ENCODE measurements around the gene KPNA1.
A peak's percentile ranks its signal among the peaks of the same experiment; 100 is the strongest.

The KPNA1 gene

GRCh38 chr3:122391681-122392446 lies 122.9 kb downstream of the KPNA1 start:
- H3K27ac ChIP-seq (ENCODE audit: low read length) = no peak overlapping the region
- H3K36me3 ChIP-seq (ENCODE audit: insufficient read depth, low read depth, low read length) = 0 out of 2 replicates have a peak, but pooled peaks cover 4% of the 10 kb centered on the region
- H3K9me3 ChIP-seq (ENCODE audit: insufficient read depth, low read depth, low read length) = no peaks in the 10 kb centered on the region
- H3K4me1 ChIP-seq (ENCODE audit: insufficient read depth, low read length) = peaks cover 5% of the 10 kb centered on the region; the same call in 1 of the 2 replicates
- H3K4me3 ChIP-seq (ENCODE audit: low read length) = no peak overlapping the region
- H3K27me3 ChIP-seq (ENCODE audit: insufficient read depth, low read length) = no peaks in the 10 kb centered on the region
- H3K9ac ChIP-seq (ENCODE audit: low read depth, low read length) = no peak overlapping the region

- H3K36me3 ChIP-seq (ENCODE audit: insufficient read depth, low read depth, low read length) = 0 out of 2 replicates have a peak, but pooled peaks cover 6% of the 10 kb centered on the region
- no peaks in the 10 kb centered on the region for H3K27me3 ChIP-seq (ENCODE audit: insufficient read depth, low read length)
- no peak overlapping the region for H3K4me3 ChIP-seq (ENCODE audit: low read length)
- no peak overlapping the region for H3K27ac ChIP-seq (ENCODE audit: low read length)
- peaks cover 5% of the 10 kb centered on the region; the same call in 1 of the 2 replicates for H3K4me1 ChIP-seq (ENCODE audit: insufficient read depth, low read length)
- no peak overlapping the region for H3K9ac ChIP-seq (ENCODE audit: low read depth, low read length)
- H3K9me3 ChIP-seq (ENCODE audit: insufficient read depth, low read depth, low read length) = no peaks in the 10 kb centered on the region
Measured at GRCh38 chr3:122390665-122391064, 124.1 kb downstream of the KPNA1 start.

DNA sequence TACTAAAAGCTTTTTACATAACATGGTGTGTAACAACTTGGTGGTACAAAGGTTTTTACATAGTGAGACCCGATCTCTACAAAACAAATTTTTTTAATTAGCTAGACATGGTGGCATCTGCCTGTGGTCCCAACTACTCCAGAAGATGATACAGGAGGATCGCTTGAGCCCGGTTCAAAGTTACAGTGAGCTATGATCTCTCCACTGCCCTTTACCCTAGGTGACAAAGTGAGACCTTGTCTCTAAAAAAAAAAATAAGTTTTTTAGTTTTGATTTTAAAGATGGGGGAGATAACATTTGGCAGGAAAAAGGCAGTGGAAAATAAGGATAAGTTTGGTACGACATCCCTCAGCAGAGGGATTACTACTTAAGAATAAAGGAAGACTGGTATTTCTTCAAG lies 124.8 kb downstream of the KPNA1 start:
- Histone ChIP-seq H3K27me3 (ENCODE audit: insufficient read depth, low read length) (no peaks in the 10 kb centered on the region), H3K9me3 (ENCODE audit: insufficient read depth, low read depth, low read length) (no peaks in the 10 kb centered on the region), H3K4me3 (ENCODE audit: low read length) (no peak overlapping the region), H3K9ac (ENCODE audit: low read depth, low read length) (no peak overlapping the region), H3K36me3 (ENCODE audit: insufficient read depth, low read depth, low read length) (0 out of 2 replicates have a peak, but pooled peaks cover 6% of the 10 kb centered on the region), H3K4me1 (ENCODE audit: insufficient read depth, low read length) (peaks cover 5% of the 10 kb centered on the region; the same call in 1 of the 2 replicates), H3K27ac (ENCODE audit: low read length) (no peak overlapping the region)

DNA sequence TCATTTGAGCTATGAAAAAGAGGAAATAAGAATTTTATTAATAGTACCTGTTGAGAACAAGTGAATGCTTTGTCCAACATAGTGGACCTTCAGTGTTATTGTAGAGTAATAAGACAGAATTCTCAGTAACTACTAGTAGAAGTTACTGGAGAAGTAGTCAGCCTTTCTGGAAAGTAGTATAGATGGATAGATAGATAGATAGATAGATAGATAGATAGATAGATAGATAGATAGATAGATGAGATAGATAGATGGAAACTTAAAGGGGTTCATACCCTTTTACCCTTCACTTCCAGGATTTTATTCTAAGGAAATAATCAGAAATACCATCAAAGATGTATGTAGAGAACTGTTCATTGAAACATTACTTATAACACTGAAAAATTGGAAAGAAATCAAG lies 125.5 kb downstream of the KPNA1 start:
- Histone ChIP-seq H3K9ac (ENCODE audit: low read depth, low read length) (no peak overlapping the region), H3K9me3 (ENCODE audit: insufficient read depth, low read depth, low read length) (no peaks in the 10 kb centered on the region), H3K4me1 (ENCODE audit: insufficient read depth, low read length) (peaks cover 5% of the 10 kb centered on the region), H3K36me3 (ENCODE audit: insufficient read depth, low read depth, low read length) (0 out of 2 replicates have a peak, but pooled peaks cover 6% of the 10 kb centered on the region), H3K4me3 (ENCODE audit: low read length) (no peak overlapping the region), H3K27ac (ENCODE audit: low read length) (no peak overlapping the region), H3K27me3 (ENCODE audit: insufficient read depth, low read length) (no peaks in the 10 kb centered on the region)

DNA sequence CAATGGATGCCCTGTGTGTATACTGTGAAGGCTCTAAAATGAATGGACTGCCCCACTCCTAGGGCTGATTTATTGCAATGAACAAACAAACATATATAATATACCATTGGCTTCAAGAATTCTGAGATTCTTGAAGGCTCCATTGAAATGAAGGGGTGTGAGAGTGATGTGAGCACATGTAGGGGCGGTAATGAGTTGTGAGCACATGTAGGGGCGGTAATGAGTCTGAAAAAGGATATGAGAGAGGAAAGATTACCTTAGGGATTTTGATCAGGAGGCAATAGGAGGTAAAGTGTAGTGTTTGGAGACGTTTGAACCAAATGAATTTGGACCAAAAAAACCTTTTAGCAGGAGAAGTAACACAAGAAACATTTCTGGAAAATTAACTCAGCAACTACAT lies 127.0 kb downstream of the KPNA1 start:
- 0 out of 2 replicates have a peak, but pooled peaks cover 6% of the 10 kb centered on the region for H3K36me3 ChIP-seq (ENCODE audit: insufficient read depth, low read depth, low read length)
- no peak overlapping the region for H3K9ac ChIP-seq (ENCODE audit: low read depth, low read length)
- no peaks in the 10 kb centered on the region for H3K27me3 ChIP-seq (ENCODE audit: insufficient read depth, low read length)
- H3K4me3 ChIP-seq (ENCODE audit: low read length) = no peak overlapping the region
- H3K9me3 ChIP-seq (ENCODE audit: insufficient read depth, low read depth, low read length) = no peaks in the 10 kb centered on the region
- H3K27ac ChIP-seq (ENCODE audit: low read length) = no peak overlapping the region
- peaks cover 5% of the 10 kb centered on the region; the same call in 1 of the 2 replicates for H3K4me1 ChIP-seq (ENCODE audit: insufficient read depth, low read length)

GRCh38 chr3:122383771-122384697 lies 130.7 kb downstream of the KPNA1 start, which contains the start of gene FAM162A:
TSS of gene FAM162A (plus strand) at chr3:122384182. CDS start at chr3:122384266, 84 bp downstream.
- H3K9me3 ChIP-seq (ENCODE audit: insufficient read depth, low read depth, low read length) = no peaks in the 10 kb centered on the region
- no peaks in the 10 kb centered on the region for H3K27me3 ChIP-seq (ENCODE audit: insufficient read depth, low read length)
- peak within 1 kb of the TSS; percentile 15 for H3K27ac ChIP-seq (ENCODE audit: low read length)
- peaks cover 11% of the 10 kb centered on the region for H3K36me3 ChIP-seq (ENCODE audit: insufficient read depth, low read depth, low read length)
- H3K4me1 ChIP-seq (ENCODE audit: insufficient read depth, low read length) = peaks cover 5% of the 10 kb centered on the region; the same call in 1 of the 2 replicates
- H3K4me3 ChIP-seq (ENCODE audit: low read length) = peak within 1 kb of the TSS; percentile 96
- H3K9ac ChIP-seq (ENCODE audit: low read depth, low read length) = peak within 1 kb of the TSS; percentile 95

GRCh38 chr3:122382888-122383666 lies 131.7 kb downstream of the KPNA1 start, which contains the start of gene MIX23:
TSS of gene MIX23 (minus strand) at chr3:122383231. CDS start at chr3:122383224, 7 bp downstream.
- Histone ChIP-seq H3K27me3 (ENCODE audit: insufficient read depth, low read length) (no peaks in the 10 kb centered on the region), H3K4me3 (ENCODE audit: low read length) (peak within 1 kb of the TSS; percentile 96), H3K9me3 (ENCODE audit: insufficient read depth, low read depth, low read length) (no peaks in the 10 kb centered on the region), H3K4me1 (ENCODE audit: insufficient read depth, low read length) (peaks cover 5% of the 10 kb centered on the region; the same call in 1 of the 2 replicates), H3K36me3 (ENCODE audit: insufficient read depth, low read depth, low read length) (peaks cover 15% of the 10 kb centered on the region), H3K9ac (ENCODE audit: low read depth, low read length) (peak within 1 kb of the TSS; percentile 95), H3K27ac (ENCODE audit: low read length) (peak within 1 kb of the TSS; percentile 15)

- Histone ChIP-seq H3K9me3 (ENCODE audit: insufficient read depth, low read depth, low read length) (no peaks in the 10 kb centered on the region), H3K36me3 (ENCODE audit: insufficient read depth, low read depth, low read length) (peaks cover 13% of the 10 kb centered on the region), H3K4me3 (ENCODE audit: low read length) (no peak overlapping the region), H3K4me1 (ENCODE audit: insufficient read depth, low read length) (no peaks in the 10 kb centered on the region), H3K27me3 (ENCODE audit: insufficient read depth, low read length) (no peaks in the 10 kb centered on the region), H3K27ac (ENCODE audit: low read length) (no peak overlapping the region), H3K9ac (ENCODE audit: low read depth, low read length) (no peak overlapping the region)
Measured at GRCh38 chr3:122377975-122378374, 136.8 kb downstream of the KPNA1 start.

GRCh38 chr3:122374034-122374433 lies 140.7 kb downstream of the KPNA1 start:
- H3K9me3 ChIP-seq (ENCODE audit: insufficient read depth, low read depth, low read length) = no peaks in the 10 kb centered on the region
- peaks cover 38% of the 10 kb centered on the region for H3K36me3 ChIP-seq (ENCODE audit: insufficient read depth, low read depth, low read length)
- no peak overlapping the region for H3K9ac ChIP-seq (ENCODE audit: low read depth, low read length)
- H3K4me3 ChIP-seq (ENCODE audit: low read length) = no peak overlapping the region
- H3K27ac ChIP-seq (ENCODE audit: low read length) = no peak overlapping the region
- H3K4me1 ChIP-seq (ENCODE audit: insufficient read depth, low read length) = no peaks in the 10 kb centered on the region
- no peaks in the 10 kb centered on the region for H3K27me3 ChIP-seq (ENCODE audit: insufficient read depth, low read length)
